ENCODE measurements around the gene APOL5.

GRCh38 chr22:35736701-35737100 is 19.0 kb downstream of the APOL5 start:
- TF ChIP-seq CTCF (IDR thresholded peaks at IDR 0.05; ENCODE audit: insufficient read depth, low read depth, low read length) (no peak), EZH2 (IDR thresholded peaks at IDR 0.05; ENCODE audit: insufficient read depth, low read length) (no peak)

Measured in astrocyte (in vitro differentiated cells and primary cell).